Liver (tissue), 9 donors: ENCODE measurements around the gene DIAPH3. TPM values are rescaled to one million over a fixed set of nuclear protein-coding genes. Genes with fewer than 3 reads are reported as not detected.

Source experiments
- DNase-seq: peaks from one replicate; pipeline ENCODE4 v3.0.0-alpha.2; 2017; ENCODE audit warnings: low spot score
- H3K27ac ChIP-seq, 2 donors: one replicate each; pipeline ENCODE4 v1.7.0; 2013; ENCODE audit warnings: inconsistent platforms in 2 of 2, low read length in 2 of 2, control low read depth in 1 of 2, low read depth in 1 of 2, mild to moderate bottlenecking in 1 of 2
- H3K27me3 ChIP-seq, 4 donors: one replicate each; pipeline versions ENCODE4 v1.6.1 to v1.7.0; 2013; ENCODE audit warnings: low read length in 3 of 4, inconsistent platforms in 1 of 4, mild to moderate bottlenecking in 1 of 4, moderate library complexity in 1 of 4; ENCODE audit not compliant: control insufficient read depth in 4 of 4, insufficient read depth in 4 of 4
- H3K36me3 ChIP-seq, 4 donors: one replicate each; pipeline versions ENCODE4 v1.6.1 to v1.7.0; 2013; ENCODE audit warnings: low read length in 3 of 4, mild to moderate bottlenecking in 3 of 4, low read depth in 1 of 4, moderate library complexity in 1 of 4; ENCODE audit not compliant: control insufficient read depth in 4 of 4, insufficient read depth in 3 of 4
- H3K4me1 ChIP-seq, 4 donors: one replicate each; pipeline versions ENCODE4 v1.6.1 to v1.7.0; 2013; ENCODE audit warnings: low read length in 3 of 4, mild to moderate bottlenecking in 3 of 4, moderate library complexity in 1 of 4; ENCODE audit not compliant: control insufficient read depth in 4 of 4, insufficient read depth in 4 of 4
- H3K4me3 ChIP-seq, 3 donors: one replicate each; pipeline versions ENCODE4 v1.6.1 to v1.7.0; 2013; ENCODE audit warnings: low read length in 3 of 3, control low read depth in 1 of 3, low read depth in 1 of 3, mild to moderate bottlenecking in 1 of 3
- H3K9ac ChIP-seq, 2 donors: one replicate each; pipeline ENCODE4 v1.7.0; 2013; ENCODE audit warnings: low read length in 2 of 2, mild to moderate bottlenecking in 2 of 2, moderate library complexity in 2 of 2, control low read depth in 1 of 2, low read depth in 1 of 2
- H3K9me3 ChIP-seq, 4 donors: one replicate each; pipeline versions ENCODE4 v1.6.1 to v1.7.0; 2013; ENCODE audit warnings: low read length in 3 of 4; ENCODE audit not compliant: control insufficient read depth in 4 of 4
- EGR1 ChIP-seq, 2 donors: IDR thresholded peaks; 2 replicates each; pipeline ENCODE4 v1.6.1; 2016 to 2018; ENCODE audit warnings: antibody characterized with exemption in 2 of 2, low read depth in 2 of 2
- FOXA1 ChIP-seq: IDR thresholded peaks from 2 replicates; pipeline ENCODE4 v1.6.1; 2016; ENCODE audit warnings: antibody characterized with exemption
- FOXA2 ChIP-seq: IDR thresholded peaks from 2 replicates; pipeline ENCODE4 v1.6.1; 2016; ENCODE audit warnings: antibody characterized with exemption
- HNF4G ChIP-seq: IDR thresholded peaks from 2 replicates; pipeline ENCODE4 v1.6.1; 2016; ENCODE audit warnings: antibody characterized with exemption
- JUND ChIP-seq, 2 donors: IDR thresholded peaks; 2 replicates each; pipeline ENCODE4 v1.6.1; 2016; ENCODE audit warnings: antibody characterized with exemption in 2 of 2
- NR2F2 ChIP-seq: IDR thresholded peaks from 2 replicates; pipeline ENCODE4 v1.6.1; 2016; ENCODE audit warnings: antibody characterized with exemption
- RAD21 ChIP-seq, 2 donors: IDR thresholded peaks; 2 replicates each; pipeline ENCODE4 v1.6.1; 2016; ENCODE audit warnings: antibody characterized with exemption in 2 of 2, mild to moderate bottlenecking in 2 of 2
- RXRA ChIP-seq, 2 donors: IDR thresholded peaks; 2 replicates each; pipeline ENCODE4 v1.6.1; 2017 to 2018; ENCODE audit warnings: antibody characterized with exemption in 2 of 2, mild to moderate bottlenecking in 1 of 2
- SP1 ChIP-seq: IDR thresholded peaks from 2 replicates; pipeline ENCODE4 v1.6.1; 2018; ENCODE audit warnings: antibody characterized with exemption, mild to moderate bottlenecking
- TAF1 ChIP-seq: conservative IDR thresholded peaks from 2 replicates; pipeline ENCODE4 v1.6.1; 2016; ENCODE audit warnings: antibody characterized with exemption, mild to moderate bottlenecking
- YY1 ChIP-seq: IDR thresholded peaks from 2 replicates; pipeline ENCODE4 v1.6.1; 2016; ENCODE audit warnings: antibody characterized with exemption, mild to moderate bottlenecking
- polyA plus RNA-seq, 2 donors: library from polyadenylated mRNA; stranded (reverse) in 1 of 2; unstranded in 1 of 2; fragments of 200-250 nt in 1 of 2; fragments of >200 nt in 1 of 2; fragmentation: Nextera tagmentation in 1 of 2; extraction: Ambion mirVana in 1 of 2; gene quantifications; one replicate each; pipeline versions ENCODE4 v1.2.1 to v1.2.3, GENCODE V29; 2013 to 2015
- total RNA-seq, 2 donors: library from RNA; depleted of rRNA; stranded (reverse); fragments of >200 nt; gene quantifications; one replicate each; pipeline ENCODE4 v1.2.3, GENCODE V29; 2014
- TF ChIP-seq, protein P1 (sequence below): IDR thresholded peaks from 2 replicates; pipeline ENCODE4 v1.6.1; 2016; ENCODE audit warnings: antibody characterized with exemption
- TF ChIP-seq, protein P2 (sequence below): IDR thresholded peaks from 2 replicates; pipeline ENCODE4 v1.6.1; 2016; ENCODE audit warnings: antibody characterized with exemption
- TF ChIP-seq, protein P3 (sequence below): IDR thresholded peaks from 2 replicates; pipeline ENCODE4 v1.6.1; 2016; ENCODE audit warnings: antibody characterized with exemption
- TF ChIP-seq, protein P4 (sequence below): IDR thresholded peaks from 2 replicates; pipeline ENCODE4 v1.6.1; 2016; ENCODE audit warnings: antibody characterized with exemption, mild to moderate bottlenecking
- donor health status: healthy.
- donor health status: healthy.
- donor health status: healthy.
- donor health status: healthy.
- donor health status: healthy.

Gene DIAPH3
- total and polyA plus RNA-seq, 4 donors: 0.08 to 11.1 (median 0.27) TPM

DNA sequence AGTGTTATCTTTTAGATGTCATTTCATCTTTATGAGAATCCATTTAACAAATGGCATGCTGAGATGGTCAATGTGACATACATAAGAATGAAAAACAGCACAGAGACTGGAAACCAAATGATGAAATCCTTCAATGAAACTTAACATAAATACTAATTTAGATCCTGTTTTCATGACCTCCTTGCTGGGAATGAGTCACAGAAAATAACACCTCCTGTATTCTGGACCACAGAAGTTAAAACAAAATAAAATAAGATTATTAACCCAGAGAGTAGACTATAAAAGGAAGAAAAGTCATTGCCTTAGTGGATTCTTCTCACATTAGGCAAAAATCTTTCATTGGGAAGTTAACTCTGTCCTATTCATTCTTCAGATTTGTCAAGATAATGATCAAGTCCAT, 1.6 kb downstream of the DIAPH3 start:
- DNase-seq: no peak
- H3K4me1 ChIP-seq: peaks cover 3 to 6% (median 5%) of the 10 kb centered on the region in 4 donors
- H3K27ac ChIP-seq: no peak overlapping the region
- TF ChIP-seq RXRA (IDR thresholded peaks at IDR 0.05) (no peak), RAD21 (IDR thresholded peaks at IDR 0.05) (no peak), FOXA1 (no peak), EGR1 (IDR thresholded peaks at IDR 0.05; ENCODE audit: low read depth in 2 of 2) (no peak), SP1 (no peak), NR2F2 (no peak), YY1 (no peak), FOXA2 (no peak), HNF4G (no peak), TAF1 (no peak), JUND (IDR thresholded peaks at IDR 0.05) (no peak)
- TF ChIP-seq, protein P1, sequence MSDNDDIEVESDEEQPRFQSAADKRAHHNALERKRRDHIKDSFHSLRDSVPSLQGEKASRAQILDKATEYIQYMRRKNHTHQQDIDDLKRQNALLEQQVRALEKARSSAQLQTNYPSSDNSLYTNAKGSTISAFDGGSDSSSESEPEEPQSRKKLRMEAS: no peak
- TF ChIP-seq, protein P2, sequence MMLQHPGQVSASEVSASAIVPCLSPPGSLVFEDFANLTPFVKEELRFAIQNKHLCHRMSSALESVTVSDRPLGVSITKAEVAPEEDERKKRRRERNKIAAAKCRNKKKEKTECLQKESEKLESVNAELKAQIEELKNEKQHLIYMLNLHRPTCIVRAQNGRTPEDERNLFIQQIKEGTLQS: no peak
- TF ChIP-seq, protein P3, sequence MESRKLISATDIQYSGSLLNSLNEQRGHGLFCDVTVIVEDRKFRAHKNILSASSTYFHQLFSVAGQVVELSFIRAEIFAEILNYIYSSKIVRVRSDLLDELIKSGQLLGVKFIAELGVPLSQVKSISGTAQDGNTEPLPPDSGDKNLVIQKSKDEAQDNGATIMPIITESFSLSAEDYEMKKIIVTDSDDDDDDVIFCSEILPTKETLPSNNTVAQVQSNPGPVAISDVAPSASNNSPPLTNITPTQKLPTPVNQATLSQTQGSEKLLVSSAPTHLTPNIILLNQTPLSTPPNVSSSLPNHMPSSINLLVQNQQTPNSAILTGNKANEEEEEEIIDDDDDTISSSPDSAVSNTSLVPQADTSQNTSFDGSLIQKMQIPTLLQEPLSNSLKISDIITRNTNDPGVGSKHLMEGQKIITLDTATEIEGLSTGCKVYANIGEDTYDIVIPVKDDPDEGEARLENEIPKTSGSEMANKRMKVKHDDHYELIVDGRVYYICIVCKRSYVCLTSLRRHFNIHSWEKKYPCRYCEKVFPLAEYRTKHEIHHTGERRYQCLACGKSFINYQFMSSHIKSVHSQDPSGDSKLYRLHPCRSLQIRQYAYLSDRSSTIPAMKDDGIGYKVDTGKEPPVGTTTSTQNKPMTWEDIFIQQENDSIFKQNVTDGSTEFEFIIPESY: no peak
- TF ChIP-seq, protein P4, sequence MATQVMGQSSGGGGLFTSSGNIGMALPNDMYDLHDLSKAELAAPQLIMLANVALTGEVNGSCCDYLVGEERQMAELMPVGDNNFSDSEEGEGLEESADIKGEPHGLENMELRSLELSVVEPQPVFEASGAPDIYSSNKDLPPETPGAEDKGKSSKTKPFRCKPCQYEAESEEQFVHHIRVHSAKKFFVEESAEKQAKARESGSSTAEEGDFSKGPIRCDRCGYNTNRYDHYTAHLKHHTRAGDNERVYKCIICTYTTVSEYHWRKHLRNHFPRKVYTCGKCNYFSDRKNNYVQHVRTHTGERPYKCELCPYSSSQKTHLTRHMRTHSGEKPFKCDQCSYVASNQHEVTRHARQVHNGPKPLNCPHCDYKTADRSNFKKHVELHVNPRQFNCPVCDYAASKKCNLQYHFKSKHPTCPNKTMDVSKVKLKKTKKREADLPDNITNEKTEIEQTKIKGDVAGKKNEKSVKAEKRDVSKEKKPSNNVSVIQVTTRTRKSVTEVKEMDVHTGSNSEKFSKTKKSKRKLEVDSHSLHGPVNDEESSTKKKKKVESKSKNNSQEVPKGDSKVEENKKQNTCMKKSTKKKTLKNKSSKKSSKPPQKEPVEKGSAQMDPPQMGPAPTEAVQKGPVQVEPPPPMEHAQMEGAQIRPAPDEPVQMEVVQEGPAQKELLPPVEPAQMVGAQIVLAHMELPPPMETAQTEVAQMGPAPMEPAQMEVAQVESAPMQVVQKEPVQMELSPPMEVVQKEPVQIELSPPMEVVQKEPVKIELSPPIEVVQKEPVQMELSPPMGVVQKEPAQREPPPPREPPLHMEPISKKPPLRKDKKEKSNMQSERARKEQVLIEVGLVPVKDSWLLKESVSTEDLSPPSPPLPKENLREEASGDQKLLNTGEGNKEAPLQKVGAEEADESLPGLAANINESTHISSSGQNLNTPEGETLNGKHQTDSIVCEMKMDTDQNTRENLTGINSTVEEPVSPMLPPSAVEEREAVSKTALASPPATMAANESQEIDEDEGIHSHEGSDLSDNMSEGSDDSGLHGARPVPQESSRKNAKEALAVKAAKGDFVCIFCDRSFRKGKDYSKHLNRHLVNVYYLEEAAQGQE: no peak
- no peaks in the 10 kb centered on the region for H3K9me3 ChIP-seq
- no peak overlapping the region for H3K9ac ChIP-seq
- H3K4me3 ChIP-seq: no peak overlapping the region
- H3K36me3 ChIP-seq: no peaks in the 10 kb centered on the region
- no peaks in the 10 kb centered on the region for H3K27me3 ChIP-seq

DNA sequence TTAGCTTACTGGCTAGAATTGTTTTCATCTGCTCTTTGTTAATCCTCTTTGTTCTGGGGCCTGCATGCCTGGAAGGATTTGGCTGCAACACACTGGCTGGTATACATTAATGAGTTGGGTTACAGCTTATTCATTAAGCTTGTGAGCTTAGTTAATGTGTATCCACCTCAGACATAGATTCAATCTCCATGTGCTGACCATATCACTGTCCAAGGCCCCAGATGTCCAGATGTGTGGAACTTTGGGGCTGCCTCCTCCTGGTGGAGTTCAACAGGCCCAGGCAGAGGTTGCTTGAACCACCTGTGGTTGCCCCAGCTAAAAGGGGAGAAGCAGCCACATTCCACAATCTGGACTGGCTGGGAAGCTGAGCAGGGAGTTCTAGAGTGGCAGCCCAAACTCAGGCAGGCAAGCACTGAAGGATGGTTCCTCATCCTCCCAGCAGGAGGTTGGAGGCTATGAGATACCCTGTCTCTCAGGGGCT, 5.4 kb downstream of the DIAPH3 start:
- TF ChIP-seq HNF4G: no peak
- TF ChIP-seq TAF1: no peak
- no peak for TF ChIP-seq FOXA2
- TF ChIP-seq NR2F2: no peak
- H3K9me3 ChIP-seq: no peaks in the 10 kb centered on the region
- H3K36me3 ChIP-seq: no peaks in the 10 kb centered on the region
- no peak overlapping the region for H3K4me3 ChIP-seq
- H3K4me1 ChIP-seq: peaks cover 1 to 2% (median 2%) of the 10 kb centered on the region in 4 donors
- no peak for DNase-seq
- H3K27ac ChIP-seq: no peak overlapping the region
- H3K9ac ChIP-seq: no peak overlapping the region
- H3K27me3 ChIP-seq: no peaks in the 10 kb centered on the region
